Endodermal cell (in vitro differentiated cells): ENCODE results near the gene TRAIP. TPM values are rescaled to one million over a fixed set of nuclear protein-coding genes. Genes with fewer than 3 reads are reported as not detected.

Experiments
- DNase-seq: peaks from one replicate; pipeline ENCODE4 v3.0.0-alpha.2; 2017
- H3K27ac ChIP-seq: 2 replicates; pipeline ENCODE4 v1.5.1; 2013; ENCODE audit warnings: mild to moderate bottlenecking, low read depth, low read length, moderate library complexity
- H3K27me3 ChIP-seq: 2 replicates; pipeline ENCODE4 v1.6.1; 2013; ENCODE audit warnings: mild to moderate bottlenecking, low read length, moderate library complexity; ENCODE audit not compliant: insufficient read depth, control insufficient read depth, poor library complexity, severe bottlenecking
- H3K36me3 ChIP-seq: 2 replicates; pipeline ENCODE4 v1.7.0; 2013; ENCODE audit warnings: mild to moderate bottlenecking, low read length, moderate library complexity; ENCODE audit not compliant: control insufficient read depth, insufficient read depth
- H3K4me1 ChIP-seq: one replicate; pipeline ENCODE4 v1.7.0; 2013; ENCODE audit warnings: low read length; ENCODE audit not compliant: control insufficient read depth, insufficient read depth
- H3K4me3 ChIP-seq: 2 replicates; pipeline ENCODE4 v1.5.1; 2013; ENCODE audit warnings: mild to moderate bottlenecking, low read length, moderate library complexity
- H3K9ac ChIP-seq: 2 replicates; pipeline ENCODE4 v1.6.1; 2013; ENCODE audit warnings: mild to moderate bottlenecking, low read length, moderate library complexity; ENCODE audit not compliant: poor library complexity, severe bottlenecking; ENCODE audit errors: extremely low read depth
- H3K9me3 ChIP-seq: 2 replicates; pipeline ENCODE4 v1.6.1; 2013; ENCODE audit warnings: mild to moderate bottlenecking, low read length, moderate library complexity; ENCODE audit not compliant: control insufficient read depth
- H3K27ac Mint-ChIP-seq: 2 replicates; pipeline ENCODE4 v1.8.0; 2020; ENCODE audit warnings: mixed read lengths
- H3K27me3 Mint-ChIP-seq: 2 replicates; pipeline ENCODE4 v1.8.0; 2021; ENCODE audit warnings: mild to moderate bottlenecking, mixed read lengths; ENCODE audit not compliant: insufficient read depth
- H3K36me3 Mint-ChIP-seq: 2 replicates; pipeline ENCODE4 v1.8.0; 2020; ENCODE audit warnings: low read depth, mixed read lengths
- H3K4me1 Mint-ChIP-seq: 2 replicates; pipeline ENCODE4 v1.8.0; 2020; ENCODE audit warnings: mixed read lengths
- H3K4me3 Mint-ChIP-seq: 2 replicates; pipeline ENCODE4 v1.8.0; 2020; ENCODE audit warnings: mild to moderate bottlenecking, moderate library complexity, mixed read lengths
- H3K9me3 Mint-ChIP-seq: 2 replicates; pipeline ENCODE4 v1.8.0; 2020; ENCODE audit warnings: mild to moderate bottlenecking, mixed read lengths
- WGBS, 2 experiments: methylation state at CpG; one replicate each; pipeline versions ENCODE4 v1.1.5 to v1.1.7; 2013; ENCODE audit warnings: missing lambda C conversion rate in 2 of 2, mixed read lengths in 1 of 2; ENCODE audit not compliant: insufficient coverage in 1 of 2, insufficient read length in 1 of 2; 5-methylcytosine and 5-hydroxymethylcytosine counted together
- total RNA-seq, 2 donors: library from RNA; stranded (reverse); fragmentation: NEBNext Ultra II Directional in 1 of 2; extraction: Animal tissue kit (Norgen Biotek cat#: 25700) in 1 of 2; gene quantifications; 2 replicates in 1 of 2; 3 replicates in 1 of 2; pipeline ENCODE4 v1.2.1, GENCODE V29; 2021
- TF ChIP-seq, protein P1 (sequence below): fragments of 200-600 bp; sonication (generic); conservative IDR thresholded peaks from 2 replicates; pipeline ENCODE4 v1.5.0; 2021; ENCODE audit warnings: antibody characterized with exemption, mild to moderate bottlenecking

TRAIP gene
- total RNA-seq, 2 donors from 2014 or later: 22.3 to 32.8 TPM

DNA sequence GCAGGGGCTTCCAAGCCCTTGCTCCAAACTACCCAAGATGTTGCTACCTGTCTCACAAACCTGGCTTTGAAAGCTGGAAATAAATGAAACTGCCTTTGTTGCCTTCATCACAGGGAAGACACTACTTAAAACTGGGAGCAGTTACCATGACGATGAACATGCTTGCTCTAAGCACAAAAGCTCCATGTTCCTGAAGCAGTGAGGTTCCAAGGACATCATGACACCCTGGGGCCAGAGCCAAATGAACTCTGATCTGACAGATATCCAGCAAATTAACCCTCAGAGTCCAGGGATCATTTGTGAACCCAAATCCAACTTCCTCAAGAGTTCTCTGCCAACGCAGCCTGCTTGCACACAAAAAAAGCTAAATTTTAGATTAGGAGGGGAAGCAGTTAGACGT lies 10.7 kb downstream of the TRAIP start:
- H3K4me3 Mint-ChIP-seq: no peak overlapping the region
- no peak for DNase-seq
- 91 to 100% methylated on average over 1 to 3 of the region's 3 CpGs for WGBS, 2 experiments
- H3K27me3 ChIP-seq: no peaks in the 10 kb centered on the region
- peaks cover 41% of the 10 kb centered on the region for H3K36me3 ChIP-seq
- H3K9me3 Mint-ChIP-seq: no peaks in the 10 kb centered on the region
- H3K36me3 Mint-ChIP-seq: peaks cover 32% of the 10 kb centered on the region
- no peaks in the 10 kb centered on the region for H3K27me3 Mint-ChIP-seq
- no peak overlapping the region for H3K27ac ChIP-seq
- no peak overlapping the region for H3K4me3 ChIP-seq
- TF ChIP-seq, protein P1, sequence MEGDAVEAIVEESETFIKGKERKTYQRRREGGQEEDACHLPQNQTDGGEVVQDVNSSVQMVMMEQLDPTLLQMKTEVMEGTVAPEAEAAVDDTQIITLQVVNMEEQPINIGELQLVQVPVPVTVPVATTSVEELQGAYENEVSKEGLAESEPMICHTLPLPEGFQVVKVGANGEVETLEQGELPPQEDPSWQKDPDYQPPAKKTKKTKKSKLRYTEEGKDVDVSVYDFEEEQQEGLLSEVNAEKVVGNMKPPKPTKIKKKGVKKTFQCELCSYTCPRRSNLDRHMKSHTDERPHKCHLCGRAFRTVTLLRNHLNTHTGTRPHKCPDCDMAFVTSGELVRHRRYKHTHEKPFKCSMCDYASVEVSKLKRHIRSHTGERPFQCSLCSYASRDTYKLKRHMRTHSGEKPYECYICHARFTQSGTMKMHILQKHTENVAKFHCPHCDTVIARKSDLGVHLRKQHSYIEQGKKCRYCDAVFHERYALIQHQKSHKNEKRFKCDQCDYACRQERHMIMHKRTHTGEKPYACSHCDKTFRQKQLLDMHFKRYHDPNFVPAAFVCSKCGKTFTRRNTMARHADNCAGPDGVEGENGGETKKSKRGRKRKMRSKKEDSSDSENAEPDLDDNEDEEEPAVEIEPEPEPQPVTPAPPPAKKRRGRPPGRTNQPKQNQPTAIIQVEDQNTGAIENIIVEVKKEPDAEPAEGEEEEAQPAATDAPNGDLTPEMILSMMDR: no peak
- H3K9ac ChIP-seq: no peak overlapping the region
- no peaks in the 10 kb centered on the region for H3K4me1 ChIP-seq
- no peak overlapping the region for H3K27ac Mint-ChIP-seq
- H3K4me1 Mint-ChIP-seq: no peaks in the 10 kb centered on the region
- no peaks in the 10 kb centered on the region for H3K9me3 ChIP-seq

DNA sequence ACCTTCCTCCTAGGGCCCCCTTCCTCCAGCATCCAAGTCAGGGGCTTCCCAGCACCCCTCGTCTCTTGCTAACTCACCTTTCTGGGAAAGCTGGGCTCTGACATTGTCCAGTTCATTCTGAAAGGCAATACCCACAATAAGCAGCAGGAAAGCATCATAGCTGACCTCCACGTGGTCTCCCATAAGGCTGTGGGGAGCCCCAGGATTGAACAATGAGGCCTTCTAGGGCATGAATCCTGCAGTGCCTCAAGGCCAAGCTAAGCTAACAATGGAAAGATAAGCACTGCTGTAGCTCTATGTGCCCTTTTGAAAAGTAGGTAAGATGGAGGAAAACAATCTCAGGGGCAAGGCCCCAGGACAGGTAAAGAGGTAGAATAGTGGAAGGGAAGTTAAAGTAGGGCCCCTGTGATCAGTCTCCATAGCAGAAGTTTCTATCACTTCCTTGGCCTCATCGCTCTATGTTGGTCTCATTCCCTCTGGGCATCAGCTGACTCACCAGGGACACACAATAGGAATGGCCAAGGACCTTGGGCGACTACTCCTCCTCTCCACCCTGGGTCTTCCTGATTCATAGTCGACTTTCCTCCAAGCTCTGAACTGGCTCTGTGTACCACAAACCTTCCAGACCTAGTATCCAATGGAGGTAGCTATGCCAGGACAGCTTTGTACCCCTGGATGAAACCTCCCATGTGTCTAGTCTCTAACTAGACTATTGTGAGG lies 11.7 kb downstream of the TRAIP start:
- no peaks in the 10 kb centered on the region for H3K4me1 Mint-ChIP-seq
- Histone ChIP-seq H3K9ac (no peak overlapping the region), H3K36me3 (peaks cover 41% of the 10 kb centered on the region), H3K27ac (no peak overlapping the region), H3K27me3 (no peaks in the 10 kb centered on the region), H3K9me3 (no peaks in the 10 kb centered on the region), H3K4me1 (no peaks in the 10 kb centered on the region), H3K4me3 (no peak overlapping the region)
- no peak overlapping the region for H3K27ac Mint-ChIP-seq
- TF ChIP-seq, protein P1: no peak
- no peaks in the 10 kb centered on the region for H3K9me3 Mint-ChIP-seq
- DNase-seq: no peak
- H3K27me3 Mint-ChIP-seq: no peaks in the 10 kb centered on the region
- H3K36me3 Mint-ChIP-seq: peaks cover 29% of the 10 kb centered on the region
- no peak overlapping the region for H3K4me3 Mint-ChIP-seq
- WGBS, 2 experiments: 86 to 92% methylated on average over 3 to 5 of the region's 5 CpGs

DNA sequence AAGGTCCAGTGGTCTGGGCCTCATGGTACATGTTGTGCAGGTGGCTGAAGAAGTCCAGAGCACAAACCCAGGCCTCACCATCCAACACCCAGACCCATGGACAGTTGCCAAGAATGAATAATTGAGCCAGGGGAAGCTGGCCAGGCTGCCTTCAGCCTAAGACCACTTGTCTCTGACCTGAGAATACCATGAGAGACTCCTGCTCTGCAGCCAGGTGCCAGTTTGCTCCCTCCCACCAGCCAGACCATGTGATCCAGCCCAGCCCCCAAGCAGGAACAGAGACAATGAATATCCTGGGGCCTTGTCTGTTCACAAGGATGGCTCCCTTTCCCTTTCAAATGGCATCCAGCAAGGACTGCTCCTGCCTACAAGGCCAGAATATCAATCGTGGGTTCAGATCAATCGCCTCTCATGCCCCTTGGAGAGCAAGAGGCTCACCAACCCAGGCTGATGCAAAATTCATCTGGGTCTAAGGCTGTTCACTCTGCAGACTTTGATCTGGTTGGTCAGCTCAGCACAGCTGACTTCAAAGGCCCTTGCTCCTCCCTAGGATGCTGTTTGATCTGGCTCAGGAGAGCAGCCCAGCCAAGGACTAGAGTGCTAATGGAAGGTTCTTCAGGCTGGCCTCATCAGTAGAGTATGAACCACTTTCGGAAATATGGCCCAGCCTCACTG lies 13.4 kb downstream of the TRAIP start:
- Mint-ChIP-seq H3K4me1 (no peaks in the 10 kb centered on the region), H3K4me3 (no peak overlapping the region), H3K27me3 (no peaks in the 10 kb centered on the region), H3K27ac (no peak overlapping the region), H3K9me3 (no peaks in the 10 kb centered on the region), H3K36me3 (peaks cover 33% of the 10 kb centered on the region)
- no peaks in the 10 kb centered on the region for H3K9me3 ChIP-seq
- no peaks in the 10 kb centered on the region for H3K27me3 ChIP-seq
- 79 to 87% methylated on average over 2 to 3 of the region's 3 CpGs for WGBS, 2 experiments
- H3K9ac ChIP-seq: no peak overlapping the region
- no peaks in the 10 kb centered on the region for H3K4me1 ChIP-seq
- TF ChIP-seq, protein P1: no peak
- DNase-seq: no peak
- H3K4me3 ChIP-seq: no peak overlapping the region
- peaks cover 47% of the 10 kb centered on the region for H3K36me3 ChIP-seq
- no peak overlapping the region for H3K27ac ChIP-seq
